GM21737 (cell line): Measurements from ENCODE around the gene CENATAC.
"Not testable (repeated sequence)": the region's sequence is repeated elsewhere in the genome, so short reads cannot be mapped to it uniquely, and the experiment has no call there.

Experiments used
- ATAC-seq: cut with Tn5 transposase; IDR thresholded peaks from one replicate; pipeline ENCODE4 v1.9.1; 2021; ENCODE audit warnings: mild to moderate bottlenecking, moderate library complexity; ENCODE audit not compliant: unreplicated experiment

The CENATAC gene

GRCh38 chr11:119051440-119052162, 53.7 kb downstream of the CENATAC start:
- ATAC-seq, result no peak

- no peak for ATAC-seq
Observed at GRCh38 chr11:119052163-119052814, 54.4 kb downstream of the CENATAC start.

- ATAC-seq, result no peak
Observed at GRCh38 chr11:119054418-119054817, 56.5 kb downstream of the CENATAC start.

- ATAC-seq, result no peak
Observed at GRCh38 chr11:119055901-119056300, 58.0 kb downstream of the CENATAC start.

- ATAC-seq, result peak; percentile 3
Observed at GRCh38 chr11:119056421-119056999, 58.6 kb downstream of the CENATAC start.

GRCh38 chr11:119057000-119057769, 59.2 kb downstream of the CENATAC start, which contains the start of gene HYOU1:
Gene HYOU1, minus strand, starts transcription at chr11:119057205. Its CDS starts 1,045 bp downstream, at chr11:119056160.
- peak; percentile 89 for ATAC-seq

- ATAC-seq, result not testable (repeated sequence)
Observed at GRCh38 chr11:119059128-119059527, 61.2 kb downstream of the CENATAC start.

- no peak for ATAC-seq
Observed at GRCh38 chr11:119061256-119061655, 63.3 kb downstream of the CENATAC start.

- ATAC-seq, result no peak
Observed at GRCh38 chr11:119062779-119063178, 64.8 kb downstream of the CENATAC start.

GRCh38 chr11:119065369-119065768, 67.4 kb downstream of the CENATAC start:
- ATAC-seq, result no peak
